GM12878 (cell line): ENCODE results near the gene SLC4A5. TPM values are rescaled to one million over a fixed set of nuclear protein-coding genes. Genes with fewer than 3 reads are reported as not detected.

Experiments
- ATAC-seq: fragments of 200-7000 bp; cut with Tn5 transposase; 3 replicates; pipeline ENCODE4 v1.9.1; 2020; ENCODE audit warnings: mild to moderate bottlenecking, moderate library complexity
- BruUV-seq: library from RNA; stranded (reverse); fragments of 400-500 nt; replicated peaks from 2 replicates; lab custom pipeline; 2021; lab: Mats Ljungman, UMichigan
- CTCF ChIA-PET: fragments of 300-600 bp; sonication (Branson Sonifier 250); formaldehyde crosslinking; extraction: SDS; loops from one replicate; lab custom pipeline; 2021; ENCODE audit warnings: inconsistent platforms; lab: Yijun Ruan, JAX
- POLR2A ChIA-PET: fragments of 350-600 bp; formaldehyde crosslinking; extraction: SDS; loops from one replicate; lab custom pipeline; 2021; ENCODE audit warnings: inconsistent platforms; lab: Charles Lee
- RAD21 ChIA-PET: fragments of 300-600 bp; sonication (Branson Sonifier 250); formaldehyde crosslinking; loops from one replicate; lab custom pipeline; 2023; ENCODE audit warnings: antibody characterized with exemption; ENCODE audit not compliant: unreplicated experiment; lab: Charles Lee
- SMC1A ChIA-PET: fragments of 300-600 bp; sonication (Branson Sonifier 250); formaldehyde crosslinking; loops from one replicate; lab custom pipeline; 2023; ENCODE audit not compliant: unreplicated experiment, uncharacterized antibody; lab: Charles Lee
- DNase-seq: peaks from one replicate; pipeline ENCODE4 v3.0.0-alpha.2; 2011; ENCODE audit warnings: low read depth, low spot score
- FAIRE-seq: peaks from 3 replicates; lab custom pipeline; 2011; peaks lifted over from hg19 to GRCh38; lab: Jason Lieb, UNC
- H2AFZ ChIP-seq: 2 replicates; pipeline ENCODE4 v1.6.0; 2011; ENCODE audit warnings: low read depth, low read length, control low read depth; ENCODE audit not compliant: control insufficient read depth
- H3K27ac ChIP-seq: 2 replicates; pipeline ENCODE4 v1.5.1; 2011; ENCODE audit warnings: control low read depth; ENCODE audit not compliant: control insufficient read depth, insufficient read depth
- H3K27me3 ChIP-seq, 2 experiments: replicated peaks in 1 of 2; 2 replicates each; pipeline versions ENCODE4 v1.6.0 to v1.6.1; 2011; ENCODE audit warnings: low read length in 1 of 2; ENCODE audit not compliant: control insufficient read depth in 2 of 2, insufficient read depth in 2 of 2
- H3K36me3 ChIP-seq, 2 experiments: 2 replicates each; pipeline ENCODE4 v1.5.1; 2011; ENCODE audit warnings: low read length in 1 of 2; ENCODE audit not compliant: control insufficient read depth in 2 of 2, insufficient read depth in 2 of 2
- H3K4me1 ChIP-seq: 2 replicates; pipeline ENCODE4 v1.6.1; 2011; ENCODE audit warnings: mild to moderate bottlenecking, low read length, moderate library complexity, mixed read lengths; ENCODE audit not compliant: control insufficient read depth, insufficient read depth
- H3K4me2 ChIP-seq: 2 replicates; pipeline ENCODE4 v1.6.0; 2011; ENCODE audit warnings: control low read depth; ENCODE audit not compliant: control insufficient read depth, insufficient read depth
- H3K4me3 ChIP-seq: fragments of 200-600 bp; sonication (generic); 2 replicates; pipeline ENCODE4 v1.5.1; 2016
- H3K79me2 ChIP-seq: 2 replicates; pipeline ENCODE4 v1.6.0; 2011; ENCODE audit warnings: low read length; ENCODE audit not compliant: control insufficient read depth, insufficient read depth
- H3K9ac ChIP-seq: 2 replicates; pipeline ENCODE4 v1.8.0; 2011; ENCODE audit warnings: low read length, control low read depth, mixed read lengths; ENCODE audit not compliant: control insufficient read depth, insufficient read depth
- H3K9me3 ChIP-seq: replicated peaks from 3 replicates; pipeline ENCODE4 v1.5.1; 2011; ENCODE audit warnings: mild to moderate bottlenecking, low read length; ENCODE audit not compliant: control insufficient read depth, insufficient read depth
- H4K20me1 ChIP-seq: 2 replicates; pipeline ENCODE4 v1.6.0; 2011; ENCODE audit not compliant: control insufficient read depth, insufficient read depth
- BCL11A ChIP-seq: IDR thresholded peaks from 2 replicates; pipeline ENCODE4 v1.6.1; 2011; ENCODE audit warnings: low read depth, low read length
- BMI1 ChIP-seq: fragments of 450-650 bp; IDR thresholded peaks from 2 replicates; pipeline ENCODE4 v1.6.1; 2016; ENCODE audit warnings: mild to moderate bottlenecking, moderate library complexity, borderline replicate concordance
- CBFB ChIP-seq: IDR thresholded peaks from 2 replicates; pipeline ENCODE4 v1.6.1; 2016; ENCODE audit warnings: antibody characterized with exemption, low read depth
- CHD2 ChIP-seq: IDR thresholded peaks from 2 replicates; pipeline ENCODE4 v1.6.1; 2011; ENCODE audit warnings: low read depth, low read length, improper control_type of control experiment, borderline replicate concordance
- CUX1 ChIP-seq: IDR thresholded peaks from 2 replicates; pipeline ENCODE4 v1.6.1; 2012; ENCODE audit warnings: improper control_type of control experiment, low read depth, low read length; ENCODE audit not compliant: insufficient replicate concordance
- EP300 ChIP-seq, 2 experiments: fragments of 150-350 bp in 1 of 2; IDR thresholded peaks; 2 replicates each; pipeline ENCODE4 v1.6.1; 2011 to 2012; ENCODE audit warnings: low read depth in 2 of 2, low read length in 2 of 2, borderline replicate concordance in 1 of 2, improper control_type of control experiment in 1 of 2, inconsistent platforms in 1 of 2; ENCODE audit not compliant: control insufficient read depth in 1 of 2
- GATAD2B ChIP-seq: fragments of 450-650 bp; conservative IDR thresholded peaks from 2 replicates; pipeline ENCODE4 v1.6.1; 2017; ENCODE audit warnings: low read depth, mild to moderate bottlenecking, moderate library complexity
- HDAC2 ChIP-seq: fragments of 200-600 bp; sonication (generic); IDR thresholded peaks from 2 replicates; pipeline ENCODE4 v1.6.1; 2017
- MEF2A ChIP-seq: IDR thresholded peaks from 2 replicates; pipeline ENCODE4 v1.6.1; 2011; ENCODE audit warnings: low read depth, mild to moderate bottlenecking, low read length, moderate library complexity; ENCODE audit not compliant: insufficient read depth
- MEF2B ChIP-seq: fragments of 450-650 bp; IDR thresholded peaks from 2 replicates; pipeline ENCODE4 v1.6.1; 2018; ENCODE audit warnings: mild to moderate bottlenecking, moderate library complexity; ENCODE audit not compliant: partially characterized antibody, poor library complexity, severe bottlenecking
- MTA3 ChIP-seq: IDR thresholded peaks from 2 replicates; pipeline ENCODE4 v1.6.1; 2012; ENCODE audit warnings: low read length, inconsistent platforms, borderline replicate concordance
- MYB ChIP-seq: fragments of 150-350 bp; IDR thresholded peaks from 2 replicates; pipeline ENCODE4 v1.6.1; 2014; ENCODE audit warnings: mild to moderate bottlenecking, low read depth, low read length, borderline replicate concordance
- SMAD5 ChIP-seq: IDR thresholded peaks from 2 replicates; pipeline ENCODE4 v1.6.1; 2016; ENCODE audit warnings: antibody characterized with exemption, low read depth
- SREBF1 ChIP-seq: IDR thresholded peaks from 2 replicates; pipeline ENCODE4 v1.6.1; 2012; ENCODE audit warnings: mild to moderate bottlenecking, low read length
- TAF1 ChIP-seq: IDR thresholded peaks from 2 replicates; pipeline ENCODE4 v1.6.1; 2011; ENCODE audit warnings: mild to moderate bottlenecking, low read depth, low read length, borderline replicate concordance
- TARDBP ChIP-seq: IDR thresholded peaks from 2 replicates; pipeline ENCODE4 v1.6.1; 2016; ENCODE audit warnings: borderline replicate concordance
- ZBED1 ChIP-seq: IDR thresholded peaks from 2 replicates; pipeline ENCODE4 v1.6.1; 2016; ENCODE audit warnings: borderline replicate concordance
- WGBS: methylation state at CpG from one replicate; pipeline ENCODE4 v1.1.6; 2016; ENCODE audit warnings: low lambda C conversion rate; ENCODE audit not compliant: insufficient replicate concordance, insufficient coverage; ENCODE audit errors: missing lambda C conversion rate; 5-methylcytosine and 5-hydroxymethylcytosine counted together
- in situ Hi-C: fragments of 300-500 bp; cut with MboI; formaldehyde crosslinking; loops from 9 replicates; pipeline ENCODE4 v1.14.3; 2018; ENCODE audit warnings: mixed read lengths
- intact Hi-C: fragments of 100-400 bp; cut with micrococcal nuclease; formaldehyde crosslinking; loops from one replicate; pipeline ENCODE4 v1.14.2; 2022; ENCODE audit not compliant: unreplicated experiment
- polyA plus RNA-seq, 11 experiments: library from polyadenylated mRNA; depleted of rRNA in 4 of 11; unstranded in 6 of 11; stranded (reverse) in 5 of 11; fragments of >200 nt; fragmentation: Nextera tagmentation in 4 of 11; fragmentation: Illumina TruSeq in 1 of 11; extraction: Ambion mirVana in 4 of 11; extraction: Trizol in 1 of 11; gene quantifications; 1 replicate in 1 of 11; 2 replicates in 10 of 11; pipeline versions ENCODE4 v1.2.1 to v1.2.3, GENCODE V29; 2011 to 2016; ENCODE audit warnings: inconsistent platforms in 2 of 11, missing spikeins in 2 of 11, low read depth in 1 of 11
- total RNA-seq, 4 experiments: library from RNA; depleted of rRNA in 3 of 4; stranded (reverse); fragments of >200 nt in 3 of 4; fragmentation: Illumina TruSeq in 1 of 4; extraction: Trizol in 1 of 4; gene quantifications; 2 replicates each; pipeline versions ENCODE4 v1.2.1 to v1.2.3, GENCODE V29; 2013 to 2021

The SLC4A5 gene
- total and polyA plus RNA-seq, 10 of the 15 experiments (the other 5 are each of a cell fraction or from before 2014, with no cell fraction given): 0.15 to 4.7 (median 1.6) TPM

- in situ Hi-C loops (no loop called here), intact Hi-C loops (no loop called here)
- ChIA-PET RAD21 (no interaction called here), POLR2A (interaction anchor here (0.5 kb wide), 1 partner anchor 207 kb away, joined by 3 read pairs; no protein-coding TSS in a partner anchor), CTCF (interaction anchor here (1.3 kb wide), 1 partner anchor 17 kb away, joined by 3 read pairs; no protein-coding TSS in a partner anchor), SMC1A (no interaction called here)
- DNase-seq (no peak), ATAC-seq (no peak), FAIRE-seq (no peak)
- no peaks in the 10 kb centered on the region for H3K9me3 ChIP-seq
- H3K36me3 ChIP-seq: peaks cover 27 to 40% of the 10 kb centered on the region in 2 experiments; a peak in 3 of 4 replicates
- no peaks in the 10 kb centered on the region for H4K20me1 ChIP-seq
- BruUV-seq: no TSS peak
- no peak overlapping the region for H3K4me2 ChIP-seq
- H3K79me2 ChIP-seq: no peaks in the 10 kb centered on the region
- H3K9ac ChIP-seq: no peak overlapping the region
- no peak overlapping the region for H3K4me3 ChIP-seq
- H2AFZ ChIP-seq: no peak overlapping the region
- H3K27ac ChIP-seq: no peak overlapping the region
- H3K27me3 ChIP-seq: no peaks in the 10 kb centered on the region
- no peaks in the 10 kb centered on the region for H3K4me1 ChIP-seq
- WGBS: 88% methylated on average over 5 of the region's 5 CpGs
- TF ChIP-seq CHD2 (no peak), CBFB (no peak), TAF1 (no peak), HDAC2 (no peak), MEF2B (no peak), BCL11A (no peak), BMI1 (no peak), GATAD2B (no peak), SMAD5 (no peak), CUX1 (no peak), EP300 (IDR thresholded peaks at IDR 0.05; ENCODE audit: borderline replicate concordance in 1 of 2, control insufficient read depth in 1 of 2, low read depth in 2 of 2, low read length in 2 of 2) (no peak), MYB (no peak), MEF2A (no peak), ZBED1 (no peak), SREBF1 (no peak), MTA3 (no peak), TARDBP (no peak)
Observed at GRCh38 chr2:74368499-74368898, 25.3 kb upstream of the SLC4A5 start.
